Measurements from ENCODE around the gene VARS1.
"Not testable (repeated sequence)": the region's sequence is repeated elsewhere in the genome, so short reads cannot be mapped to it uniquely, and the experiment has no call there.

DNA sequence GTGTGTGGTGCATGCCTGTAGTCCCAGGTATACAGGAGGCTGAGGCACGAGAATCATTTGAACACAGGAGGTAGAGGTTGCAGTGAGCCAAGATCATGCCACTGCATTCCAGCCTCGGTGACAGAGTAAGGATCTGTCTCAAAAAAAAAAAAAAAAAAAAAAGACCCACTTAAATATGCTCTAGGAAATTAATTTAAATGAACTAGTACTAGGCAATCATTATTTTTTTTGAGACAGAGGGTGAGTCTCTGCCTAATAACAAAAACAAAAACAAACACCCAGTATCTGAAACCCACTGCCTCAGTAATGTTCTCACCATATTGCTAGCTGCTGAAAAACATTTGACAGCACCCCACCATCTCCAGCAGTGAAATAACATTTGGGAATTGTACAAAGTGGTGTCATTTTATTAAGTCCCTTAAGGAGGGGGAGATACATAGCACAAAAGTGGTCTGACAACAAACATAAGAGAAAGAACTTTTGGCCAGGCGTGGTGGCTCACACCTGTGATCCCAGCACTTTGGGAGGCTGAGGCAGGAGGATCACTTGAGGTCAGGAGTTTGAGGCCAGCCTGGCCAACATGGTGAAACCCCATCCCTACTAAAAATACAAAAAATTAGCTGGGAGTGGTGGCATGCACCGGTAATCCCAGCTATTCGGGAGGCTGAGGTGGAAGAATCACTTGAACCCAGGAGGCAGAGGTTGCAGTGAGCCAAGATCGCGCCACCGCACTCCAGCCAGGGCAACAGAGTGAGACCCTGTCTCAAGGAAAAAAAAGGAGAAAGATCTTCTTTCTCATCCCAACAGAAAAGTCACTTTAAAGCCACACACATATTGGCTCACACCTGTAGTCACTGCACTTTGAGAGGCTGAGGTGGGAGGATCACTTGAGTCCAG is 5.7 kb upstream of the VARS1 start:
- TF ChIP-seq POLR2AphosphoS5, POLR2A, EP300 (IDR thresholded peaks at IDR 0.05): not testable (repeated sequence)
- TF ChIP-seq, protein P1, sequence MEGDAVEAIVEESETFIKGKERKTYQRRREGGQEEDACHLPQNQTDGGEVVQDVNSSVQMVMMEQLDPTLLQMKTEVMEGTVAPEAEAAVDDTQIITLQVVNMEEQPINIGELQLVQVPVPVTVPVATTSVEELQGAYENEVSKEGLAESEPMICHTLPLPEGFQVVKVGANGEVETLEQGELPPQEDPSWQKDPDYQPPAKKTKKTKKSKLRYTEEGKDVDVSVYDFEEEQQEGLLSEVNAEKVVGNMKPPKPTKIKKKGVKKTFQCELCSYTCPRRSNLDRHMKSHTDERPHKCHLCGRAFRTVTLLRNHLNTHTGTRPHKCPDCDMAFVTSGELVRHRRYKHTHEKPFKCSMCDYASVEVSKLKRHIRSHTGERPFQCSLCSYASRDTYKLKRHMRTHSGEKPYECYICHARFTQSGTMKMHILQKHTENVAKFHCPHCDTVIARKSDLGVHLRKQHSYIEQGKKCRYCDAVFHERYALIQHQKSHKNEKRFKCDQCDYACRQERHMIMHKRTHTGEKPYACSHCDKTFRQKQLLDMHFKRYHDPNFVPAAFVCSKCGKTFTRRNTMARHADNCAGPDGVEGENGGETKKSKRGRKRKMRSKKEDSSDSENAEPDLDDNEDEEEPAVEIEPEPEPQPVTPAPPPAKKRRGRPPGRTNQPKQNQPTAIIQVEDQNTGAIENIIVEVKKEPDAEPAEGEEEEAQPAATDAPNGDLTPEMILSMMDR (IDR thresholded peaks at IDR 0.05), result not testable (repeated sequence)
